KMS-11 (cell line): ENCODE data around the gene PTPN4.

ENCODE experiments used
- H2AFZ ChIP-seq: fragments of 200-600 bp; sonication (generic); 2 replicates; pipeline ENCODE4 v1.6.1; 2016; ENCODE audit warnings: antibody characterized with exemption, mixed run types, low read depth
- H3K27ac ChIP-seq: fragments of 200-600 bp; sonication (generic); 2 replicates; pipeline ENCODE4 v1.6.1; 2016; ENCODE audit warnings: mild to moderate bottlenecking, mixed run types
- H3K27me3 ChIP-seq: fragments of 200-600 bp; sonication (generic); 2 replicates; pipeline ENCODE4 v1.6.1; 2017; ENCODE audit warnings: mild to moderate bottlenecking, low read depth, mixed run types, moderate library complexity; ENCODE audit not compliant: insufficient read depth
- H3K36me3 ChIP-seq: fragments of 200-600 bp; sonication (generic); 2 replicates; pipeline ENCODE4 v1.6.1; 2017; ENCODE audit warnings: mild to moderate bottlenecking, mixed run types; ENCODE audit not compliant: insufficient read depth
- H3K4me1 ChIP-seq: fragments of 200-600 bp; sonication (generic); 2 replicates; pipeline ENCODE4 v1.6.1; 2016; ENCODE audit warnings: mild to moderate bottlenecking, low read depth, mixed run types; ENCODE audit not compliant: poor library complexity, severe bottlenecking
- H3K4me2 ChIP-seq: fragments of 200-600 bp; sonication (generic); 2 replicates; pipeline ENCODE4 v1.7.0; 2016; ENCODE audit warnings: mild to moderate bottlenecking, mixed run types
- H3K4me3 ChIP-seq: fragments of 200-600 bp; sonication (generic); IDR thresholded peaks from 2 replicates; pipeline ENCODE4 v1.6.1; 2017; ENCODE audit warnings: low read depth, low read length, mixed read lengths; ENCODE audit not compliant: insufficient read depth
- H3K79me2 ChIP-seq: fragments of 200-600 bp; sonication (generic); 2 replicates; pipeline ENCODE4 v1.6.1; 2016; ENCODE audit warnings: low read depth, mixed run types; ENCODE audit not compliant: insufficient read depth
- H3K9ac ChIP-seq: fragments of 200-600 bp; sonication (generic); 2 replicates; pipeline ENCODE4 v1.6.1; 2016; ENCODE audit warnings: mild to moderate bottlenecking, mixed run types
- H4K20me1 ChIP-seq: fragments of 200-600 bp; sonication (generic); 2 replicates; pipeline ENCODE4 v1.6.1; 2016; ENCODE audit warnings: mild to moderate bottlenecking, mixed run types; ENCODE audit not compliant: insufficient read depth
- CTCF ChIP-seq: fragments of 200-600 bp; sonication (generic); conservative IDR thresholded peaks from 2 replicates; pipeline ENCODE4 v1.6.1; 2017; ENCODE audit warnings: low read depth, mild to moderate bottlenecking, antibody characterized with exemption, low read length, moderate library complexity, mixed read lengths

Gene PTPN4

GRCh38 chr2:120029672-120030640 is 270.2 kb downstream of the PTPN4 start:
- H2AFZ ChIP-seq, result no peak overlapping the region
- peaks cover 7% of the 10 kb centered on the region for H3K4me1 ChIP-seq
- no peak overlapping the region for H3K4me3 ChIP-seq
- H3K79me2 ChIP-seq, result no peaks in the 10 kb centered on the region
- TF ChIP-seq CTCF, result no peak
- no peak overlapping the region for H3K27ac ChIP-seq
- H3K27me3 ChIP-seq, result no peaks in the 10 kb centered on the region
- no peak overlapping the region for H3K4me2 ChIP-seq
- no peaks in the 10 kb centered on the region for H3K36me3 ChIP-seq
- no peak overlapping the region for H3K9ac ChIP-seq
- H4K20me1 ChIP-seq, result no peaks in the 10 kb centered on the region

DNA sequence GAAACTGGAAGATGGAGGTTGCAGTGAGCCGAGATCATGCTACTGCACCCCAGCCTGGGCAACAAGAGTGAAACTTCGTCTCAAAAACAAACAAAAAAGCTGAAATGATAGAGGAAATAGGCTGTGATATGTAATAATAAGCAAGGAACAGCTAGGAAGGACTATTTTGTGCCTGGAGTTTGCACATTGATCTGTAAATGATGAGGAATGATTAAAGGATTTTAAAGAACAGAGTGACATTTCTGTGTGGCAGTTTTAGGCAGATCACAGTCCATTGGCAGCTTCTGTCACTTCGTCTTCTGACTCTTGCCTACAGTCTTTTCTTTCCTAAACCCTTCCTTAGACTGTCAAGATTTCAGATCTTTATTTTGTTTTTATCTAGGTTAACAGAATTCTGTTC is 272.6 kb downstream of the PTPN4 start:
- no peak overlapping the region for H3K9ac ChIP-seq
- H3K4me1 ChIP-seq, result peaks cover 7% of the 10 kb centered on the region
- no peaks in the 10 kb centered on the region for H4K20me1 ChIP-seq
- no peak for TF ChIP-seq CTCF
- H3K4me2 ChIP-seq, result no peak overlapping the region
- H3K36me3 ChIP-seq, result no peaks in the 10 kb centered on the region
- no peak overlapping the region for H3K4me3 ChIP-seq
- H2AFZ ChIP-seq, result no peak overlapping the region
- H3K27me3 ChIP-seq, result no peaks in the 10 kb centered on the region
- H3K79me2 ChIP-seq, result no peaks in the 10 kb centered on the region
- no peak overlapping the region for H3K27ac ChIP-seq
